ENCODE measurements around the gene FAM13A. TPM values are rescaled to one million over a fixed set of nuclear protein-coding genes. Genes with fewer than 3 reads are reported as not detected.

Gene FAM13A
- total and polyA plus RNA-seq, 9 of the 15 experiments (the other 6 are each of a cell fraction or from before 2014, with no cell fraction given): 11.3 to 23.3 (median 14.7) TPM

- FAIRE-seq (no peak), ATAC-seq (no peak), DNase-seq (ENCODE audit: extremely low read depth in 1 of 4, low spot score in 3 of 4) (no peak)
- Histone ChIP-seq H2AFZ (ENCODE audit: low read depth, low read length) (no peak overlapping the region), H3K27me3 (ENCODE audit: control insufficient read depth in 2 of 2, insufficient read depth in 2 of 2, low read length in 2 of 2) (no peaks in the 10 kb centered on the region), H3K9me3 (replicated peaks; ENCODE audit: control insufficient read depth, insufficient read depth, low read depth, low read length) (no peaks in the 10 kb centered on the region), H4K20me1 (replicated peaks; ENCODE audit: control insufficient read depth, insufficient read depth, low read length) (no peaks in the 10 kb centered on the region), H3K27ac (ENCODE audit: extremely low read depth, low read depth, low read length) (no peak overlapping the region), H3K36me3 (ENCODE audit: control insufficient read depth, insufficient read depth, low read length) (no peaks in the 10 kb centered on the region), H3K4me2 (ENCODE audit: insufficient read depth, low read length) (no peak overlapping the region), H3K9ac (ENCODE audit: insufficient read depth in 1 of 2, low read depth in 2 of 2, low read length in 2 of 2) (no peak overlapping the region), H3K9me1 (ENCODE audit: control insufficient read depth, insufficient read depth, low read length) (no peaks in the 10 kb centered on the region), H3K4me3 (no peak overlapping the region), H3K79me2 (ENCODE audit: control insufficient read depth, insufficient read depth, low read length) (no peaks in the 10 kb centered on the region), H3K4me1 (replicated peaks in 1 of 2; ENCODE audit: control insufficient read depth in 2 of 2, insufficient read depth in 2 of 2, low read length in 2 of 2) (no peaks in the 10 kb centered on the region)
- BruUV-seq (replicated peaks): no TSS peak
- POLR2A ChIA-PET: interaction anchor here (0.5 kb wide), 1 partner anchor 111 kb away, joined by 3 read pairs; no protein-coding TSS in a partner anchor
- CTCF ChIA-PET (ENCODE audit: low intra/inter-chr PET ratio): no interaction called here
- intact Hi-C loops (cut with micrococcal nuclease) (no loop called here), in situ Hi-C loops (cut with MboI) (no loop called here)
- WGBS (ENCODE audit: insufficient coverage, low coverage, missing lambda C conversion rate): 38% methylated on average over 3 of the region's 3 CpGs
- TF ChIP-seq ZNF717 (CRISPR knock-in tag; IDR thresholded peaks at IDR 0.05) (no peak), ZNF212 (CRISPR knock-in tag; IDR thresholded peaks at IDR 0.05) (no peak), ZMIZ1 (IDR thresholded peaks at IDR 0.05; ENCODE audit: low read depth in 2 of 2, low read length in 2 of 2) (no peak), E2F8 (IDR thresholded peaks at IDR 0.05; ENCODE audit: low read depth, partially characterized antibody) (no peak), BRD4 (IDR thresholded peaks at IDR 0.05) (no peak), HCFC1 (IDR thresholded peaks at IDR 0.05; ENCODE audit: low read depth, low read length) (no peak), ATF4 (CRISPR knock-in tag; IDR thresholded peaks at IDR 0.05) (no peak), ZNF143 (CRISPR knock-in tag; IDR thresholded peaks at IDR 0.05) (no peak), ZNF77 (CRISPR knock-in tag; IDR thresholded peaks at IDR 0.05) (no peak), POLR3A (IDR thresholded peaks at IDR 0.05; ENCODE audit: borderline replicate concordance, extremely low read depth, insufficient read depth, insufficient read length) (no peak), SMARCA4 (IDR thresholded peaks at IDR 0.05) (no peak), BRF1 (IDR thresholded peaks at IDR 0.05; ENCODE audit: borderline replicate concordance, extremely low read depth, insufficient read length) (no peak), ZNF512 (tag; IDR thresholded peaks at IDR 0.05) (no peak)
Observed at GRCh38 chr4:88908521-88908920, 148.5 kb downstream of the FAM13A start.

Data from K562 (cell line).